GM21723 (cell line): ENCODE measurements around the gene VCP.

Source experiments
- ATAC-seq: cut with Tn5 transposase; IDR thresholded peaks from one replicate; pipeline ENCODE4 v1.9.1; 2021; ENCODE audit warnings: mild to moderate bottlenecking, moderate library complexity; ENCODE audit not compliant: unreplicated experiment

VCP gene

GRCh38 chr9:35067056-35067455, 5.4 kb downstream of the VCP start:
- ATAC-seq: no peak

- ATAC-seq: no peak
Observed at GRCh38 chr9:35060548-35061207, 11.7 kb downstream of the VCP start.

- no peak for ATAC-seq
Observed at GRCh38 chr9:35059438-35059837, 13.0 kb downstream of the VCP start.

GRCh38 chr9:35057271-35057620, 15.2 kb downstream of the VCP start:
- ATAC-seq: no peak

- no peak for ATAC-seq
Observed at GRCh38 chr9:35056571-35057270, 15.7 kb downstream of the VCP start.

- no peak for ATAC-seq
Observed at GRCh38 chr9:35054871-35055644, 17.4 kb downstream of the VCP start.

- no peak for ATAC-seq
Observed at GRCh38 chr9:35054185-35054835, 18.1 kb downstream of the VCP start.

- ATAC-seq: no peak
Observed at GRCh38 chr9:35051069-35051967, 21.1 kb downstream of the VCP start.

- ATAC-seq: no peak
Observed at GRCh38 chr9:35048511-35048910, 23.9 kb downstream of the VCP start.

GRCh38 chr9:35044071-35044470, 28.4 kb downstream of the VCP start:
- no peak for ATAC-seq

- no peak for ATAC-seq
Observed at GRCh38 chr9:35042891-35043545, 29.4 kb downstream of the VCP start.

GRCh38 chr9:35042081-35042604, 30.3 kb downstream of the VCP start:
- ATAC-seq: no peak

GRCh38 chr9:35035851-35036701, 36.3 kb downstream of the VCP start:
- ATAC-seq: no peak

GRCh38 chr9:35033101-35033500, 39.3 kb downstream of the VCP start:
- ATAC-seq: no peak

- no peak for ATAC-seq
Observed at GRCh38 chr9:35029852-35030251, 42.6 kb downstream of the VCP start.

- no peak for ATAC-seq
Observed at GRCh38 chr9:35029241-35029640, 43.2 kb downstream of the VCP start.

- ATAC-seq: no peak
Observed at GRCh38 chr9:35028341-35028740, 44.1 kb downstream of the VCP start.

- no peak for ATAC-seq
Observed at GRCh38 chr9:35027860-35028259, 44.6 kb downstream of the VCP start.

- no peak for ATAC-seq
Observed at GRCh38 chr9:35027374-35027773, 45.1 kb downstream of the VCP start.
